OCI-LY7 (cell line): Measurements from ENCODE around the gene HAAO.

Source experiments
- EZH2phosphoT487 ChIP-seq: fragments of 200-600 bp; sonication (generic); IDR thresholded peaks from 2 replicates; pipeline ENCODE4 v1.6.1; 2018; ENCODE audit warnings: low read depth, borderline replicate concordance, mild to moderate bottlenecking, mixed run types, antibody characterized with exemption, low read length, moderate library complexity, mixed read lengths
- TF ChIP-seq, protein P1 (sequence below): fragments of 200-600 bp; sonication (generic); conservative IDR thresholded peaks from 2 replicates; pipeline ENCODE4 v1.5.1; 2014; ENCODE audit warnings: mild to moderate bottlenecking, antibody characterized with exemption, low read length, moderate library complexity, mixed read lengths

- TF ChIP-seq, protein P1, sequence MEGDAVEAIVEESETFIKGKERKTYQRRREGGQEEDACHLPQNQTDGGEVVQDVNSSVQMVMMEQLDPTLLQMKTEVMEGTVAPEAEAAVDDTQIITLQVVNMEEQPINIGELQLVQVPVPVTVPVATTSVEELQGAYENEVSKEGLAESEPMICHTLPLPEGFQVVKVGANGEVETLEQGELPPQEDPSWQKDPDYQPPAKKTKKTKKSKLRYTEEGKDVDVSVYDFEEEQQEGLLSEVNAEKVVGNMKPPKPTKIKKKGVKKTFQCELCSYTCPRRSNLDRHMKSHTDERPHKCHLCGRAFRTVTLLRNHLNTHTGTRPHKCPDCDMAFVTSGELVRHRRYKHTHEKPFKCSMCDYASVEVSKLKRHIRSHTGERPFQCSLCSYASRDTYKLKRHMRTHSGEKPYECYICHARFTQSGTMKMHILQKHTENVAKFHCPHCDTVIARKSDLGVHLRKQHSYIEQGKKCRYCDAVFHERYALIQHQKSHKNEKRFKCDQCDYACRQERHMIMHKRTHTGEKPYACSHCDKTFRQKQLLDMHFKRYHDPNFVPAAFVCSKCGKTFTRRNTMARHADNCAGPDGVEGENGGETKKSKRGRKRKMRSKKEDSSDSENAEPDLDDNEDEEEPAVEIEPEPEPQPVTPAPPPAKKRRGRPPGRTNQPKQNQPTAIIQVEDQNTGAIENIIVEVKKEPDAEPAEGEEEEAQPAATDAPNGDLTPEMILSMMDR = no peak
- TF ChIP-seq EZH2phosphoT487 = no peak
Observed at GRCh38 chr2:42835577-42836371, 43.4 kb upstream of the HAAO start.
